Astrocyte (in vitro differentiated cells and primary cell): Measurements from ENCODE around the gene RBM17.

Source experiments
- EZH2 ChIP-seq: IDR thresholded peaks from 2 replicates; pipeline ENCODE4 v1.6.1; 2012; ENCODE audit warnings: mild to moderate bottlenecking, low read length, inconsistent platforms; ENCODE audit not compliant: insufficient read depth
- TF ChIP-seq, protein P1 (sequence below): IDR thresholded peaks from 2 replicates; pipeline ENCODE4 v1.5.1; 2011; ENCODE audit warnings: low read depth, mild to moderate bottlenecking, inconsistent platforms, low read length, moderate library complexity; ENCODE audit not compliant: insufficient read depth

DNA sequence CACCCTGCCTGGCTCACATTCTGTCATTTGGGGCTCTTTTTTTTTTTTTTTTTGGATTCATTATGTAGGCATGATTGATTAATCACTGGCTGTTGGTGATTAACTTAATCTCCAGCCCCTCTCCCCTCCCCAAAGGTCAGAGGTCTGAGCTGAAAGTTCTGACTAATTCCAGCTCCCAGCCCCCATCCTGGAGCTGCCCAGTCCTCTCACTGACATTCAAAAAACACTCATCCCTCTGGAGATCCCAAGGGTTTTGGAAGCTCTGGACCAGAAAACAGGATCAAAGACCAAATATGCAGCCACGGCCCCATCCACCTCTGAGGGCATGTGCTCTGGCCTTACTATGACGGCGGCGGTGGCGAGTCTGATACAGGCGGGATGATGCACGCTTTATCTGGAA is 53.8 kb downstream of the RBM17 start:
- TF ChIP-seq EZH2: no peak
- TF ChIP-seq, protein P1, sequence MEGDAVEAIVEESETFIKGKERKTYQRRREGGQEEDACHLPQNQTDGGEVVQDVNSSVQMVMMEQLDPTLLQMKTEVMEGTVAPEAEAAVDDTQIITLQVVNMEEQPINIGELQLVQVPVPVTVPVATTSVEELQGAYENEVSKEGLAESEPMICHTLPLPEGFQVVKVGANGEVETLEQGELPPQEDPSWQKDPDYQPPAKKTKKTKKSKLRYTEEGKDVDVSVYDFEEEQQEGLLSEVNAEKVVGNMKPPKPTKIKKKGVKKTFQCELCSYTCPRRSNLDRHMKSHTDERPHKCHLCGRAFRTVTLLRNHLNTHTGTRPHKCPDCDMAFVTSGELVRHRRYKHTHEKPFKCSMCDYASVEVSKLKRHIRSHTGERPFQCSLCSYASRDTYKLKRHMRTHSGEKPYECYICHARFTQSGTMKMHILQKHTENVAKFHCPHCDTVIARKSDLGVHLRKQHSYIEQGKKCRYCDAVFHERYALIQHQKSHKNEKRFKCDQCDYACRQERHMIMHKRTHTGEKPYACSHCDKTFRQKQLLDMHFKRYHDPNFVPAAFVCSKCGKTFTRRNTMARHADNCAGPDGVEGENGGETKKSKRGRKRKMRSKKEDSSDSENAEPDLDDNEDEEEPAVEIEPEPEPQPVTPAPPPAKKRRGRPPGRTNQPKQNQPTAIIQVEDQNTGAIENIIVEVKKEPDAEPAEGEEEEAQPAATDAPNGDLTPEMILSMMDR: no peak
